Mucosa of rectum (tissue), 2 donors: Measurements from ENCODE around the gene PDE3A.

Source experiments
- H3K27ac ChIP-seq, 2 donors: one replicate each; pipeline ENCODE4 v1.7.0; 2013; ENCODE audit warnings: inconsistent platforms in 2 of 2, low read depth in 2 of 2, low read length in 2 of 2
- H3K27me3 ChIP-seq, 2 donors: one replicate each; pipeline ENCODE4 v1.7.0; 2013; ENCODE audit warnings: low read length in 2 of 2; ENCODE audit not compliant: control insufficient read depth in 2 of 2, insufficient read depth in 2 of 2
- H3K36me3 ChIP-seq, 2 donors: one replicate each; pipeline ENCODE4 v1.7.0; 2013; ENCODE audit warnings: low read length in 2 of 2; ENCODE audit not compliant: control insufficient read depth in 2 of 2, insufficient read depth in 2 of 2
- H3K4me1 ChIP-seq, 2 donors: one replicate each; pipeline ENCODE4 v1.7.0; 2013; ENCODE audit warnings: low read length in 2 of 2, mild to moderate bottlenecking in 1 of 2; ENCODE audit not compliant: control insufficient read depth in 2 of 2, insufficient read depth in 2 of 2
- H3K4me3 ChIP-seq, 2 donors: one replicate each; pipeline ENCODE4 v1.7.0; 2013; ENCODE audit warnings: low read length in 2 of 2
- H3K9ac ChIP-seq, 2 donors: one replicate each; pipeline ENCODE4 v1.7.0; 2013; ENCODE audit warnings: low read length in 2 of 2, low read depth in 1 of 2, mild to moderate bottlenecking in 1 of 2
- H3K9me3 ChIP-seq, 2 donors: one replicate each; pipeline ENCODE4 v1.7.0; 2013; ENCODE audit warnings: low read length in 2 of 2; ENCODE audit not compliant: control insufficient read depth in 2 of 2
- donor health status: healthy.
- donor health status: Normal muscosa, but diverticular disease.

The PDE3A gene

GRCh38 chr12:20460956-20461355, 92.6 kb downstream of the PDE3A start:
- Histone ChIP-seq H3K27ac (no peak overlapping the region), H3K9me3 (no peaks in the 10 kb centered on the region), H3K36me3 (no peaks in the 10 kb centered on the region), H3K9ac (no peak overlapping the region), H3K27me3 (no peaks in the 10 kb centered on the region), H3K4me3 (no peak overlapping the region), H3K4me1 (peaks cover 3% of the 10 kb centered on the region in 2 donors)

GRCh38 chr12:20463913-20464524, 95.7 kb downstream of the PDE3A start:
- H3K4me3 ChIP-seq = no peak overlapping the region
- H3K9ac ChIP-seq = no peak overlapping the region
- no peaks in the 10 kb centered on the region for H3K27me3 ChIP-seq
- H3K9me3 ChIP-seq = no peaks in the 10 kb centered on the region
- H3K36me3 ChIP-seq = no peaks in the 10 kb centered on the region
- H3K4me1 ChIP-seq = no peaks in the 10 kb centered on the region
- no peak overlapping the region for H3K27ac ChIP-seq

- Histone ChIP-seq H3K27ac (no peak overlapping the region), H3K27me3 (no peaks in the 10 kb centered on the region), H3K9ac (no peak overlapping the region), H3K4me1 (no peaks in the 10 kb centered on the region), H3K4me3 (no peak overlapping the region), H3K36me3 (no peaks in the 10 kb centered on the region), H3K9me3 (no peaks in the 10 kb centered on the region)
Measured at GRCh38 chr12:20469300-20469699, 101.0 kb downstream of the PDE3A start.

- no peaks in the 10 kb centered on the region for H3K9me3 ChIP-seq
- H3K27me3 ChIP-seq = no peaks in the 10 kb centered on the region
- H3K36me3 ChIP-seq = no peaks in the 10 kb centered on the region
- no peaks in the 10 kb centered on the region for H3K4me1 ChIP-seq
- H3K4me3 ChIP-seq = no peak overlapping the region
- H3K27ac ChIP-seq = no peak overlapping the region
- no peak overlapping the region for H3K9ac ChIP-seq
Measured at GRCh38 chr12:20469756-20470155, 101.4 kb downstream of the PDE3A start.

DNA sequence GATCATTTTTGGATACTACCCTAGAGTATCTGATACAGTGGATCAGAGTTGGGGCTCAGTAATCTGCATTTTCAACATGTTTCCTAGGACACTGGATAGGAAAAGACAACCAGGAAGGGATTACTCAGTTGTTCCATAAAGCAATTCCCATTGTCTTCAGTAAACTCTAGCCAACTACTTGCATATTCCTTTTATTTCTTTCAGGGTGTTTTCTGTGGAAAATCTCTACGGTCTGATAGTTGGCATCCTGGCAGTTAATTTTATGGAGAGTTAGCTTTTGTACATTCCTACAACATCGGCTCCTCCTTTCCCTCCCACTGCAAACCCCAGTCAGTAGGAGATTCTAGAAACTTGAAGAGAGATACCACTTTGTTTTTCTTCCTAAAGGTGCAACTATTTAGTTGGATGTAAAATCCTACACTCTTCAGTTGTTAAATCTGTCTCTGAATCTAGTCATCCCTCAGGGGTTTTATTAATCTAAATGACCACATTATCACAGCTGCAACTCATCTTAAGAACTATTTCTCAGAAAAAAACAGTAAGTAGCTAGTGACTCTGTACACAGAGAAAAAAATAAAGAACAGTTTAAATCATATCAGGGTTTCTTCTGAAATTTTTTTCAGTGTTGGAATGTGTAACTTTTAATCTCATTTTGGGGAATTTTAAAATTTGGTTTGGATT, 103.9 kb downstream of the PDE3A start:
- H3K4me3 ChIP-seq = no peak overlapping the region
- H3K4me1 ChIP-seq = no peaks in the 10 kb centered on the region
- no peak overlapping the region for H3K27ac ChIP-seq
- H3K9ac ChIP-seq = no peak overlapping the region
- H3K27me3 ChIP-seq = no peaks in the 10 kb centered on the region
- H3K36me3 ChIP-seq = no peaks in the 10 kb centered on the region
- no peaks in the 10 kb centered on the region for H3K9me3 ChIP-seq

- no peak overlapping the region for H3K9ac ChIP-seq
- H3K27me3 ChIP-seq = no peaks in the 10 kb centered on the region
- H3K4me3 ChIP-seq = no peak overlapping the region
- H3K4me1 ChIP-seq = no peaks in the 10 kb centered on the region
- no peak overlapping the region for H3K27ac ChIP-seq
- H3K9me3 ChIP-seq = no peaks in the 10 kb centered on the region
- no peaks in the 10 kb centered on the region for H3K36me3 ChIP-seq
Measured at GRCh38 chr12:20473133-20473532, 104.8 kb downstream of the PDE3A start.

DNA sequence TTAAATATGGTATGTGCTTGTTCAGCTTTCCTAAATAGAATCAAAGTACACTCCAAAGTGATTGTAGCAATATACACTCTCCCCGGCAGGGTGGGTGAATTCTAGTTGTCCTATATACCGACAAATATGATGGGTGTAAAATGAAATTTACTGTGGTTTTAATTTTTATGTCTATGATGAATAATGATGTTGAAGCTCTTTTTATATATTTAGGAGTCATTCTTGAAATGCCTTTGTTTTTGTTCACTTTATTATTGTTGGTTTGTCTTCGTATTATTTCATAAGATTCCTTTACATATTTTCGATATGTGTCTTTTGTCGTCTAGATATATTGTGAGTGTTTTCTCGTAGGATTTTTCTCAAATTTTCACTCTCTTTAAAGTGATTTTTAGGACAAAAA, 105.7 kb downstream of the PDE3A start:
- no peaks in the 10 kb centered on the region for H3K27me3 ChIP-seq
- H3K27ac ChIP-seq = no peak overlapping the region
- no peak overlapping the region for H3K9ac ChIP-seq
- no peaks in the 10 kb centered on the region for H3K36me3 ChIP-seq
- H3K4me3 ChIP-seq = no peak overlapping the region
- no peaks in the 10 kb centered on the region for H3K9me3 ChIP-seq
- no peaks in the 10 kb centered on the region for H3K4me1 ChIP-seq

- no peaks in the 10 kb centered on the region for H3K36me3 ChIP-seq
- H3K9ac ChIP-seq = no peak overlapping the region
- H3K27me3 ChIP-seq = no peaks in the 10 kb centered on the region
- no peak overlapping the region for H3K27ac ChIP-seq
- H3K4me1 ChIP-seq = no peaks in the 10 kb centered on the region
- no peaks in the 10 kb centered on the region for H3K9me3 ChIP-seq
- H3K4me3 ChIP-seq = no peak overlapping the region
Measured at GRCh38 chr12:20474443-20474842, 106.1 kb downstream of the PDE3A start.

- H3K9ac ChIP-seq = no peak overlapping the region
- H3K9me3 ChIP-seq = no peaks in the 10 kb centered on the region
- no peak overlapping the region for H3K27ac ChIP-seq
- no peaks in the 10 kb centered on the region for H3K27me3 ChIP-seq
- no peaks in the 10 kb centered on the region for H3K36me3 ChIP-seq
- H3K4me1 ChIP-seq = no peaks in the 10 kb centered on the region
- H3K4me3 ChIP-seq = no peak overlapping the region
Measured at GRCh38 chr12:20475542-20475941, 107.2 kb downstream of the PDE3A start.

- Histone ChIP-seq H3K4me3 (no peak overlapping the region), H3K27ac (no peak overlapping the region), H3K36me3 (no peaks in the 10 kb centered on the region), H3K27me3 (no peaks in the 10 kb centered on the region), H3K9ac (no peak overlapping the region), H3K4me1 (no peaks in the 10 kb centered on the region), H3K9me3 (no peaks in the 10 kb centered on the region)
Measured at GRCh38 chr12:20476551-20476950, 108.2 kb downstream of the PDE3A start.
